Loucy (cell line): ENCODE results near the gene MYBBP1A.

ENCODE experiments used
- CTCF ChIP-seq: fragments of 200-600 bp; sonication (generic); conservative IDR thresholded peaks from 2 replicates; pipeline ENCODE4 v1.5.1; 2014; ENCODE audit warnings: mild to moderate bottlenecking, antibody characterized with exemption, low read length
- EZH2phosphoT487 ChIP-seq: fragments of 200-600 bp; IDR thresholded peaks from 2 replicates; pipeline ENCODE4 v1.6.1; 2018; ENCODE audit warnings: antibody characterized with exemption, mild to moderate bottlenecking, moderate library complexity, borderline replicate concordance

GRCh38 chr17:4585638-4585994 is 30.4 kb upstream of the MYBBP1A start:
- TF ChIP-seq CTCF (no peak), EZH2phosphoT487 (no peak)
